ENCODE results near the gene LSM12. TPM values are rescaled to one million over a fixed set of nuclear protein-coding genes. Genes with fewer than 3 reads are reported as not detected.

Gene LSM12
- total RNA-seq, 1 experiment from 2014 or later = 52.5 TPM

DNA sequence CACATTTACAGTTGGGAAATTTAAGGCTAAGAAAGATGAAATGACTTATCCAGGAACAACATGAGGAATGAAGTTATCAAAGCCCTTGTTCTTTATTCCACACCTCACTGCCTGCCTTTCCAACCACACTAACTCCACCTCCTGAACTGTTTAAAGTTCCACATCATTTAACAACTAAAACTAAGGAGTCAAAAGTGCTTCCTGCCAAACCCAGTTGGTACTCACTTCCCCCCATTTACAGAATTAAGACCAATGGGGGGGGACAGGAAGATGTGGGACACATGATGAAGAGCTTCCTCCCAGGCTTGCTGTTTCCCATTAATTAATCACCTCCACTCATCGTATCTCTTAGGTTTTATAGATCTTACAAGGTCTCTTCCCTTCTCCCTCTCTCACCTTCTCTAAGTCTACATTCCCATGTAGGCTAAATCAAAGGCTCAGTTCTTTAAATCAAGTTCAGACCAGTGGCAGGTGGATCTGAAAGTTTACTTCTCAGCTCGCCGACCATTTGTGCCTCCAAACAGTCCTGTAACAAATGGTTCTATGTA lies 32.5 kb downstream of the LSM12 start:
- intact Hi-C loops (cut with micrococcal nuclease; ENCODE audit: unreplicated experiment) = no loop called here
- Histone ChIP-seq H3K36me3 (ENCODE audit: insufficient read depth, low read length, poor library complexity, severe bottlenecking) (peaks cover 6% of the 10 kb centered on the region), H3K4me1 (ENCODE audit: insufficient read depth, low read length, poor library complexity, severe bottlenecking) (no peaks in the 10 kb centered on the region)

DNA sequence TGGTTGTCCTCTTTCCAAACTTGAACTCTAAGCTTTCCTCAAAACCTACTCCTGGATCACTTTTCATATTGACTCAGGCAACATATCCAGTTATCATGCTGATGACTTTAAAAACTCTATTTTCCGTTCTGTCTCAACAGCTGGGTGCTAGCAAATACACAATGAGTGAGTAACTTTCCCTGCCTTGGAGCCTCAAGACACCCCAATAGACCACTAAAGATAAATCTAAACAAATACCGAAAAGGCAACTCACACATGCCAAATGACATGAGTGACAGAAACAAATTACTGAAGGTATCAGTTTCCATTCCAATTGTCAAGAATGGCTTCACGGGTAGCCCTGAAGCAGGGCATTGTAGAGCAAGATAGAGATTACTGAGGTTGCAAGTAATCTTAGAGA lies 36.0 kb downstream of the LSM12 start:
- H3K27me3 ChIP-seq (replicated peaks; ENCODE audit: insufficient read depth, low read depth, low read length, poor library complexity) = no peaks in the 10 kb centered on the region
- TF ChIP-seq EZH2 (IDR thresholded peaks at IDR 0.05; ENCODE audit: borderline replicate concordance, low read depth, low read length, poor library complexity, severe bottlenecking) (no peak), CTCF (conservative IDR thresholded peaks at IDR 0.05; ENCODE audit: low read depth, low read length) (no peak)
- no peak for DNase-seq (ENCODE audit: low spot score)
- no TSS peak for BruUV-seq (replicated peaks)
- no peaks in the 10 kb centered on the region for H3K4me1 ChIP-seq (ENCODE audit: insufficient read depth, low read length, poor library complexity, severe bottlenecking)
- ChIA-PET POLR2A (ENCODE audit: low non-redundant PET) (no interaction called here), CTCF (no interaction called here)
- no peaks in the 10 kb centered on the region for H3K9me3 ChIP-seq (ENCODE audit: low read depth, low read length, poor library complexity, severe bottlenecking)
- intact Hi-C loops (cut with micrococcal nuclease; ENCODE audit: unreplicated experiment) = no loop called here
- no peak overlapping the region for H3K27ac ChIP-seq (ENCODE audit: low read depth, low read length, poor library complexity, severe bottlenecking)
- H3K4me3 ChIP-seq (ENCODE audit: low read depth, low read length, poor library complexity, severe bottlenecking) = no peak overlapping the region
- no peaks in the 10 kb centered on the region for H3K36me3 ChIP-seq (ENCODE audit: insufficient read depth, low read length, poor library complexity, severe bottlenecking)

More for the DNA sequence above, 32.5 kb downstream of the LSM12 start:
- Histone ChIP-seq H3K27ac (ENCODE audit: low read depth, low read length, poor library complexity, severe bottlenecking) (no peak overlapping the region), H3K4me3 (ENCODE audit: low read depth, low read length, poor library complexity, severe bottlenecking) (no peak overlapping the region), H3K9me3 (ENCODE audit: low read depth, low read length, poor library complexity, severe bottlenecking) (no peaks in the 10 kb centered on the region), H3K27me3 (replicated peaks; ENCODE audit: insufficient read depth, low read depth, low read length, poor library complexity) (no peaks in the 10 kb centered on the region)
- CTCF ChIA-PET = no interaction called here
- POLR2A ChIA-PET (ENCODE audit: low non-redundant PET) = no interaction called here
- no peak for TF ChIP-seq EZH2 (IDR thresholded peaks at IDR 0.05; ENCODE audit: borderline replicate concordance, low read depth, low read length, poor library complexity, severe bottlenecking)
- TF ChIP-seq CTCF (conservative IDR thresholded peaks at IDR 0.05; ENCODE audit: low read depth, low read length) = no peak
- BruUV-seq (replicated peaks) = no TSS peak
- no peak for DNase-seq (ENCODE audit: low spot score)

- H3K36me3 ChIP-seq (ENCODE audit: insufficient read depth, low read length, poor library complexity, severe bottlenecking) = no peaks in the 10 kb centered on the region
- BruUV-seq (replicated peaks) = no TSS peak
Measured at GRCh38 chr17:44029736-44030135, 36.7 kb downstream of the LSM12 start.

More at GRCh38 chr17:44029736-44030135, 36.7 kb downstream of the LSM12 start:
- no peak for DNase-seq (ENCODE audit: low spot score)
- no peak for TF ChIP-seq EZH2 (IDR thresholded peaks at IDR 0.05; ENCODE audit: borderline replicate concordance, low read depth, low read length, poor library complexity, severe bottlenecking)
- TF ChIP-seq CTCF (conservative IDR thresholded peaks at IDR 0.05; ENCODE audit: low read depth, low read length) = no peak
- POLR2A ChIA-PET (ENCODE audit: low non-redundant PET) = no interaction called here
- CTCF ChIA-PET = no interaction called here
- intact Hi-C loops (cut with micrococcal nuclease; ENCODE audit: unreplicated experiment) = no loop called here
- Histone ChIP-seq H3K9me3 (ENCODE audit: low read depth, low read length, poor library complexity, severe bottlenecking) (no peaks in the 10 kb centered on the region), H3K4me3 (ENCODE audit: low read depth, low read length, poor library complexity, severe bottlenecking) (no peak overlapping the region), H3K27me3 (replicated peaks; ENCODE audit: insufficient read depth, low read depth, low read length, poor library complexity) (no peaks in the 10 kb centered on the region), H3K4me1 (ENCODE audit: insufficient read depth, low read length, poor library complexity, severe bottlenecking) (no peaks in the 10 kb centered on the region), H3K27ac (ENCODE audit: low read depth, low read length, poor library complexity, severe bottlenecking) (no peak overlapping the region)
